ENCODE data around the gene OR8D2.

GRCh38 chr11:124276081-124276480 is 43.9 kb downstream of the OR8D2 start:
- TF ChIP-seq POLR2A (IDR thresholded peaks at IDR 0.05; ENCODE audit: low read depth, low read length) (no peak), TAF1 (IDR thresholded peaks at IDR 0.05; ENCODE audit: low read depth, low read length) (no peak)

Data from GM12891 (cell line).